K562 (cell line): Measurements from ENCODE around the gene SLC25A14. TPM values are rescaled to one million over a fixed set of nuclear protein-coding genes. Genes with fewer than 3 reads are reported as not detected.

Source experiments
- ATAC-seq: fragments of 200-7000 bp; cut with Tn5 transposase; 3 replicates; pipeline ENCODE4 v1.9.1; 2020; ENCODE audit warnings: moderate library complexity
- BruUV-seq: library from RNA; stranded (reverse); fragments of 400-500 nt; replicated peaks from 2 replicates; lab custom pipeline; 2021; lab: Mats Ljungman, UMichigan
- CTCF ChIA-PET: fragments of 300-600 bp; formaldehyde crosslinking; extraction: SDS; loops from one replicate; lab custom pipeline; 2021; ENCODE audit warnings: low intra/inter-chr PET ratio; lab: Yijun Ruan, JAX
- POLR2A ChIA-PET: fragments of 300-600, 350-650 bp; sonication (Branson Sonifier 250); formaldehyde crosslinking; extraction: SDS; loops from one replicate; lab custom pipeline; 2021; ENCODE audit warnings: antibody characterized with exemption, inconsistent platforms; lab: Yijun Ruan, JAX
- DNase-seq, 4 experiments: peaks; one replicate each; pipeline versions ENCODE4 v3.0.0 to v3.0.0-alpha.2; 2011 to 2018; ENCODE audit warnings: low spot score in 3 of 4, mixed read lengths in 3 of 4; ENCODE audit errors: extremely low read depth in 1 of 4
- FAIRE-seq: peaks from 2 replicates; lab custom pipeline; 2011; peaks lifted over from hg19 to GRCh38; lab: Jason Lieb, UNC
- H2AFZ ChIP-seq: 2 replicates; pipeline ENCODE4 v1.6.0; 2011; ENCODE audit warnings: low read depth, low read length, control low read depth, inconsistent platforms
- H3K27ac ChIP-seq: fragments of 200-600 bp; 3 replicates; pipeline ENCODE4 v1.8.0; 2011; ENCODE audit warnings: low read depth, mild to moderate bottlenecking, control low read depth, inconsistent platforms, low read length, moderate library complexity, mixed read lengths; ENCODE audit errors: extremely low read depth
- H3K27me3 ChIP-seq, 2 experiments: fragments of 300-600 bp in 1 of 2; 2 replicates in 1 of 2; 3 replicates in 1 of 2; pipeline versions ENCODE4 v1.6.0 to v1.8.0; 2011; ENCODE audit warnings: inconsistent platforms in 2 of 2, low read length in 2 of 2, mild to moderate bottlenecking in 1 of 2, mixed read lengths in 1 of 2, moderate library complexity in 1 of 2; ENCODE audit not compliant: control insufficient read depth in 2 of 2, insufficient read depth in 2 of 2
- H3K36me3 ChIP-seq: fragments of 300-600 bp; 3 replicates; pipeline ENCODE4 v1.8.0; 2011; ENCODE audit warnings: mild to moderate bottlenecking, low read length, inconsistent platforms; ENCODE audit not compliant: control insufficient read depth, insufficient read depth
- H3K4me1 ChIP-seq, 2 experiments: fragments of 200-600 bp in 1 of 2; replicated peaks in 1 of 2; 2 replicates in 1 of 2; 3 replicates in 1 of 2; pipeline versions ENCODE4 v1.5.1 to v1.8.0; 2011; ENCODE audit warnings: inconsistent platforms in 2 of 2, low read length in 2 of 2, mild to moderate bottlenecking in 1 of 2, mixed read lengths in 1 of 2, moderate library complexity in 1 of 2; ENCODE audit not compliant: control insufficient read depth in 2 of 2, insufficient read depth in 2 of 2
- H3K4me2 ChIP-seq: 2 replicates; pipeline ENCODE4 v1.6.1; 2011; ENCODE audit warnings: low read length, control low read depth, inconsistent platforms, mixed read lengths; ENCODE audit not compliant: insufficient read depth
- H3K4me3 ChIP-seq: fragments of 200-600 bp; sonication (generic), shearing (Covaris generic); 2 replicates; pipeline ENCODE4 v1.5.1; 2016; ENCODE audit warnings: control low read depth, inconsistent platforms
- H3K79me2 ChIP-seq: fragments of 200-600 bp; 3 replicates; pipeline ENCODE4 v1.8.0; 2011; ENCODE audit warnings: low read length, inconsistent platforms; ENCODE audit not compliant: control insufficient read depth, insufficient read depth
- H3K9ac ChIP-seq, 2 experiments: 2 replicates each; pipeline versions ENCODE4 v1.6.0 to v1.6.1; 2011; ENCODE audit warnings: low read depth in 2 of 2, low read length in 2 of 2, control low read depth in 1 of 2, inconsistent platforms in 1 of 2, mild to moderate bottlenecking in 1 of 2, mixed read lengths in 1 of 2; ENCODE audit not compliant: insufficient read depth in 1 of 2
- H3K9me1 ChIP-seq: one replicate; pipeline ENCODE4 v1.6.0; 2011; ENCODE audit warnings: inconsistent platforms, mild to moderate bottlenecking, low read length, moderate library complexity; ENCODE audit not compliant: control insufficient read depth, insufficient read depth
- H3K9me3 ChIP-seq: replicated peaks from 2 replicates; pipeline ENCODE4 v1.5.1; 2011; ENCODE audit warnings: low read depth, low read length, inconsistent platforms; ENCODE audit not compliant: control insufficient read depth, insufficient read depth
- H4K20me1 ChIP-seq: replicated peaks from 2 replicates; pipeline ENCODE4 v1.6.1; 2011; ENCODE audit warnings: low read length, inconsistent platforms, mixed read lengths; ENCODE audit not compliant: control insufficient read depth, insufficient read depth
- BHLHE40 ChIP-seq: IDR thresholded peaks from 2 replicates; pipeline ENCODE4 v1.6.1; 2011; ENCODE audit warnings: low read length, improper control_type of control experiment
- CBX3 ChIP-seq, 2 experiments: IDR thresholded peaks; 1 replicate in 1 of 2; 2 replicates in 1 of 2; pipeline ENCODE4 v1.6.1; 2012; ENCODE audit warnings: inconsistent platforms in 2 of 2, low read length in 2 of 2, borderline replicate concordance in 1 of 2, control low read depth in 1 of 2
- CTBP1 ChIP-seq: fragments of 450-650 bp; IDR thresholded peaks from 2 replicates; pipeline ENCODE4 v1.6.1; 2016; ENCODE audit warnings: borderline replicate concordance
- EHMT2 ChIP-seq: fragments of 450-650 bp; IDR thresholded peaks from 2 replicates; pipeline ENCODE4 v1.6.1; 2018; ENCODE audit warnings: antibody characterized with exemption
- KLF16 ChIP-seq: IDR thresholded peaks from 2 replicates; pipeline ENCODE4 v1.6.1; 2016; ENCODE audit warnings: antibody characterized with exemption
- MYC ChIP-seq, 2 experiments: fragments of 250-450 bp in 1 of 2; sonication (Bioruptor Pico) in 1 of 2; IDR thresholded peaks; 2 replicates each; pipeline versions ENCODE4 v1.5.1 to v1.6.1; 2012 to 2021; ENCODE audit warnings: low read depth in 2 of 2, borderline replicate concordance in 1 of 2, improper control_type of control experiment in 1 of 2, low read length in 1 of 2, mild to moderate bottlenecking in 1 of 2, moderate library complexity in 1 of 2
- NR2C1 ChIP-seq, 2 experiments: fragments of 450-650 bp; IDR thresholded peaks; 2 replicates each; pipeline ENCODE4 v1.6.1; 2017; ENCODE audit warnings: mild to moderate bottlenecking in 2 of 2, antibody characterized with exemption in 1 of 2, inconsistent platforms in 1 of 2, missing compliant biosample characterization in 1 of 2, missing genetic modification characterization in 1 of 2
- PRDM10 ChIP-seq: fragments of 450-650 bp; IDR thresholded peaks from 2 replicates; pipeline ENCODE4 v1.6.1; 2018; ENCODE audit not compliant: partially characterized antibody
- RAD21 ChIP-seq, 2 experiments: fragments of 250-450 bp in 1 of 2; fragments of 450-650 bp in 1 of 2; sonication (Bioruptor Pico) in 1 of 2; formaldehyde crosslinking in 1 of 2; IDR thresholded peaks in 1 of 2; conservative IDR thresholded peaks in 1 of 2; 2 replicates each; pipeline versions ENCODE4 v1.4.0 to v1.8.0; 2020 to 2022; ENCODE audit warnings: mild to moderate bottlenecking in 2 of 2, moderate library complexity in 1 of 2
- USF1 ChIP-seq: sonication (generic); formaldehyde crosslinking; IDR thresholded peaks from 2 replicates; pipeline ENCODE4 v1.9.0; 2022; ENCODE audit warnings: mild to moderate bottlenecking, missing genetic modification reagents
- YY1 ChIP-seq, 3 experiments: IDR thresholded peaks; 2 replicates each; pipeline ENCODE4 v1.6.1; 2011; ENCODE audit warnings: low read length in 2 of 3, mild to moderate bottlenecking in 2 of 3, moderate library complexity in 2 of 3, borderline replicate concordance in 1 of 3, control low read depth in 1 of 3, low read depth in 1 of 3; ENCODE audit not compliant: insufficient read depth in 3 of 3, insufficient replicate concordance in 2 of 3, control insufficient read depth in 1 of 3, insufficient read length in 1 of 3; ENCODE audit errors: extremely low read depth in 1 of 3
- ZNF41 ChIP-seq: fragments of 250-450 bp; sonication (Bioruptor Pico); conservative IDR thresholded peaks from 2 replicates; pipeline ENCODE4 v1.4.0; 2020; ENCODE audit warnings: mild to moderate bottlenecking
- WGBS: fragments of 100-300 bp; shearing (Covaris generic); methylation state at CpG from one replicate; pipeline ENCODE4 v1.1.6; 2016; ENCODE audit warnings: low coverage, mixed read lengths; ENCODE audit not compliant: insufficient coverage; ENCODE audit errors: missing lambda C conversion rate; 5-methylcytosine and 5-hydroxymethylcytosine counted together
- in situ Hi-C: fragments of 300-500 bp; cut with MboI; formaldehyde crosslinking; loops from 4 replicates; pipeline ENCODE4 v1.15.0; 2018; ENCODE audit warnings: inconsistent platforms, mixed read lengths
- intact Hi-C: fragments of 100-400 bp; cut with micrococcal nuclease; formaldehyde crosslinking; loops from 2 replicates; pipeline ENCODE4 v1.14.2; 2022
- polyA plus RNA-seq, 8 experiments: library from polyadenylated mRNA; depleted of rRNA in 4 of 8; stranded (reverse) in 5 of 8; unstranded in 3 of 8; fragments of >200 nt; fragmentation: Nextera tagmentation in 2 of 8; fragmentation: Illumina TruSeq in 1 of 8; extraction: Ambion mirVana in 2 of 8; extraction: Trizol in 1 of 8; gene quantifications; 2 replicates each; pipeline versions ENCODE4 v1.2.1 to v1.2.3, GENCODE V29; 2011 to 2014; ENCODE audit warnings: inconsistent platforms in 1 of 8, missing spikeins in 1 of 8
- total RNA-seq, 7 experiments: library from RNA; depleted of rRNA in 6 of 7; stranded (reverse); fragments of >200 nt in 6 of 7; fragmentation: Illumina TruSeq in 2 of 7; extraction: Trizol in 2 of 7; gene quantifications; 2 replicates each; pipeline versions ENCODE4 v1.2.1 to v1.2.3, GENCODE V29; 2011 to 2021; ENCODE audit warnings: low replicate concordance in 1 of 7

Gene SLC25A14
- total and polyA plus RNA-seq, 9 of the 15 experiments (the other 6 are each of a cell fraction or from before 2014, with no cell fraction given): 9.5 to 33.3 (median 15.8) TPM

GRCh38 chrX:130330706-130331105 lies 9.0 kb upstream of the SLC25A14 start (continued):
- peak; percentile 15; the same call in 1 of the 2 replicates for TF ChIP-seq CTBP1
- TF ChIP-seq CBX3 (IDR thresholded peaks at IDR 0.05; ENCODE audit: borderline replicate concordance in 1 of 2, low read length in 2 of 2): peak in 1 of 2 experiments; percentile 60; a peak in 1 of 3 replicates
- TF ChIP-seq MYC (IDR thresholded peaks at IDR 0.05; ENCODE audit: low read depth, low read length): 0 out of 2 replicates have a peak, but pooled peaks have one; percentile 23
- no peak for TF ChIP-seq MYC (CRISPR knock-in tag; IDR thresholded peaks at IDR 0.05; ENCODE audit: borderline replicate concordance, low read depth)
- TF ChIP-seq RAD21 (CRISPR knock-in tag; conservative IDR thresholded peaks at IDR 0.05 in 1 of 2, IDR thresholded peaks at IDR 0.05 in 1 of 2): peak; percentile 64 to 81
- TF ChIP-seq USF1 (CRISPR knock-in tag): peak; percentile 51; the same call in 1 of the 2 replicates
- peak; percentile 94 for TF ChIP-seq BHLHE40
- no peak for TF ChIP-seq ZNF41 (CRISPR knock-in tag)
- no peak for TF ChIP-seq NR2C1 (IDR thresholded peaks at IDR 0.05)
- TF ChIP-seq NR2C1 (tag; IDR thresholded peaks at IDR 0.05): no peak
- TF ChIP-seq KLF16: peak; percentile 45; the same call in 1 of the 2 replicates

GRCh38 chrX:130336531-130336930 lies 3.2 kb upstream of the SLC25A14 start:
- Histone ChIP-seq H3K79me2 (no peaks in the 10 kb centered on the region), H3K4me2 (no peak overlapping the region), H3K9ac (no peak overlapping the region), H4K20me1 (no peaks in the 10 kb centered on the region), H3K36me3 (no peaks in the 10 kb centered on the region), H3K9me1 (no peaks in the 10 kb centered on the region), H3K27ac (no peak overlapping the region), H3K4me1 (peaks cover 5 to 11% of the 10 kb centered on the region in 2 experiments; a peak in 3 of 5 replicates), H2AFZ (peak overlapping the region; percentile 85), H3K4me3 (no peak overlapping the region), H3K9me3 (no peaks in the 10 kb centered on the region), H3K27me3 (no peaks in the 10 kb centered on the region)
- DNase-seq (no peak), FAIRE-seq (no peak), ATAC-seq (no peak)
- TF ChIP-seq EHMT2 (no peak), PRDM10 (peak; percentile 65), YY1 (IDR thresholded peaks at IDR 0.05; ENCODE audit: borderline replicate concordance in 1 of 3, control insufficient read depth in 1 of 3, extremely low read depth in 1 of 3, insufficient read depth in 3 of 3, insufficient read length in 1 of 3, insufficient replicate concordance in 2 of 3, low read depth in 1 of 3, low read length in 2 of 3) (peak in 1 of 3 experiments; percentile 36)
- BruUV-seq: no TSS peak
- intact Hi-C loops: no loop called here
- in situ Hi-C loops: no loop called here
- ChIA-PET POLR2A (interaction anchor here (0.6 kb wide), 1 partner anchor 61 kb away, joined by 3 read pairs; no protein-coding TSS in a partner anchor), CTCF (no interaction called here)
- 43% methylated on average over 4 of the region's 4 CpGs for WGBS
